HPDE6-E6E7 (cell line): Measurements from ENCODE around the gene DIS3.
A peak's percentile ranks its signal among the peaks of the same experiment; 100 is the strongest.
"Not testable (repeated sequence)": the region's sequence is repeated elsewhere in the genome, so short reads cannot be mapped to it uniquely, and the experiment has no call there.

Source experiments
- DNase-seq: peaks from one replicate; pipeline ENCODE4 v3.0.0; 2011; ENCODE audit warnings: missing footprints; ENCODE audit errors: extremely low spot score

DIS3 gene

GRCh38 chr13:72781451-72782439 lies at the start of gene DIS3, which contains the start of gene PIBF1:
DIS3 (minus strand) TSS chr13:72781900; CDS start chr13:72781832, 68 bp downstream.
PIBF1 (plus strand) TSS chr13:72782133; CDS start chr13:72783470, 1,337 bp downstream.
- peak; percentile 94 for DNase-seq

- DNase-seq: no peak
Measured at GRCh38 chr13:72823724-72824123, 42.0 kb upstream of the DIS3 start.

- DNase-seq: no peak
Measured at GRCh38 chr13:72823081-72823480, 41.4 kb upstream of the DIS3 start.

GRCh38 chr13:72820898-72821279 lies 39.2 kb upstream of the DIS3 start:
- no peak for DNase-seq

- no peak for DNase-seq
Measured at GRCh38 chr13:72820156-72820897, 38.6 kb upstream of the DIS3 start.

- DNase-seq: no peak
Measured at GRCh38 chr13:72808917-72809500, 27.3 kb upstream of the DIS3 start.

- not testable (repeated sequence) for DNase-seq
Measured at GRCh38 chr13:72806514-72806913, 24.8 kb upstream of the DIS3 start.

GRCh38 chr13:72805676-72806346 lies 24.1 kb upstream of the DIS3 start:
- no peak for DNase-seq

GRCh38 chr13:72804301-72804700 lies 22.6 kb upstream of the DIS3 start:
- no peak for DNase-seq

GRCh38 chr13:72798817-72799216 lies 17.1 kb upstream of the DIS3 start:
- no peak for DNase-seq

GRCh38 chr13:72792640-72793039 lies 10.9 kb upstream of the DIS3 start:
- no peak for DNase-seq

GRCh38 chr13:72788831-72789230 lies 7.1 kb upstream of the DIS3 start:
- DNase-seq: no peak

GRCh38 chr13:72784679-72785078 lies 3.0 kb upstream of the DIS3 start:
- not testable (repeated sequence) for DNase-seq

- DNase-seq: no peak
Measured at GRCh38 chr13:72782717-72783116, 1.0 kb upstream of the DIS3 start.

GRCh38 chr13:72774019-72774418 lies 7.7 kb downstream of the DIS3 start:
- DNase-seq: peak; percentile 11

- DNase-seq: no peak
Measured at GRCh38 chr13:72763411-72763810, 18.3 kb downstream of the DIS3 start.

- DNase-seq: no peak
Measured at GRCh38 chr13:72760189-72760588, 21.5 kb downstream of the DIS3 start.

- no peak for DNase-seq
Measured at GRCh38 chr13:72757792-72758535, 23.7 kb downstream of the DIS3 start.

GRCh38 chr13:72754111-72754510 lies 27.6 kb downstream of the DIS3 start:
- no peak for DNase-seq

- no peak for DNase-seq
Measured at GRCh38 chr13:72751220-72751619, 30.5 kb downstream of the DIS3 start.

GRCh38 chr13:72745260-72745659 lies 36.4 kb downstream of the DIS3 start:
- DNase-seq: no peak
